ENCODE data around the gene MYH13.

Gene MYH13

DNA sequence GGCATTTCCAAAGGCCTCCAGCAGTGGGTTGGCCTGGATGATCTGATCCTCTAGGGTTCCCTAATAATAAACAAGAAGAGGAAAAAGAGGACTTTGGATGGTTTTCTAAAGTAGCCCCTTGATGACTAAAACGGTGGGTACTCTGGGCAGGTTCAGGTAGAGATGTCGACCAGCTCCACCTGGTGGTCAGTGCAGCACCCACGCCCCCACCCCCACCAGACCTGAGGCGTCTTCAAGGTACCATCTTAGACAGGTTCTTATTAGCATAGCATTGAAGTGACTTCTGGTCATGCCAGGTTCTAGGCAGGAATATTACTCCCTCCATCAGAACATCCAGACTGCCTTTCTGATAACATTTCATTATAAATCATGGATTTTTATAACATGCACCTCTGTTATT, 15.0 kb downstream of the MYH13 start:
- peak; percentile 56 for DNase-seq (ENCODE audit: low spot score)
- in situ Hi-C loops (cut with MboI; ENCODE audit: low sequenced_read_pairs, unreplicated experiment) = no loop called here
- TF ChIP-seq, protein P1, sequence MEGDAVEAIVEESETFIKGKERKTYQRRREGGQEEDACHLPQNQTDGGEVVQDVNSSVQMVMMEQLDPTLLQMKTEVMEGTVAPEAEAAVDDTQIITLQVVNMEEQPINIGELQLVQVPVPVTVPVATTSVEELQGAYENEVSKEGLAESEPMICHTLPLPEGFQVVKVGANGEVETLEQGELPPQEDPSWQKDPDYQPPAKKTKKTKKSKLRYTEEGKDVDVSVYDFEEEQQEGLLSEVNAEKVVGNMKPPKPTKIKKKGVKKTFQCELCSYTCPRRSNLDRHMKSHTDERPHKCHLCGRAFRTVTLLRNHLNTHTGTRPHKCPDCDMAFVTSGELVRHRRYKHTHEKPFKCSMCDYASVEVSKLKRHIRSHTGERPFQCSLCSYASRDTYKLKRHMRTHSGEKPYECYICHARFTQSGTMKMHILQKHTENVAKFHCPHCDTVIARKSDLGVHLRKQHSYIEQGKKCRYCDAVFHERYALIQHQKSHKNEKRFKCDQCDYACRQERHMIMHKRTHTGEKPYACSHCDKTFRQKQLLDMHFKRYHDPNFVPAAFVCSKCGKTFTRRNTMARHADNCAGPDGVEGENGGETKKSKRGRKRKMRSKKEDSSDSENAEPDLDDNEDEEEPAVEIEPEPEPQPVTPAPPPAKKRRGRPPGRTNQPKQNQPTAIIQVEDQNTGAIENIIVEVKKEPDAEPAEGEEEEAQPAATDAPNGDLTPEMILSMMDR (IDR thresholded peaks at IDR 0.05; ENCODE audit: borderline replicate concordance, control extremely low read depth, extremely low read depth, insufficient read depth, missing control alignments) = peak; percentile 51

DNA sequence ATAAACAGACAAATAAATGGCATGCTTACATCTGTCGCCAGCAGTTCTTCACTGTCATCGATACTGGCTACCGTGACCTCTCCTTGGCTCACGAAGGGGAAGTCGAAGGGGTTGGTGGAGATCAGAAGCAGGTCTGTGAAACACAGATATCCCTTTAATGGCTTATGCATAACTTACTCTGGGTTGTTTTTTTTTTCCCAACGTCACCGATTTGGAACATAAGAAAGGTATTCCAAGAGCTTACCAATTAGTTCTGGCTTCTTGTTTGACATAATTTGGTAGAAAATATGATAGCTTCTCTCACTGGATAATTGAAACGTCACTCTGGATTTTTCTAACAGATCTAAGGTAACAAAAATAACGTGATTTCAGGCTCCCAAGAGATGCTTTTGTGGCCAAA, 18.2 kb downstream of the MYH13 start:
- DNase-seq (ENCODE audit: low spot score) = no peak
- TF ChIP-seq, protein P1 (IDR thresholded peaks at IDR 0.05; ENCODE audit: borderline replicate concordance, control extremely low read depth, extremely low read depth, insufficient read depth, missing control alignments) = no peak
- in situ Hi-C loops (cut with MboI; ENCODE audit: low sequenced_read_pairs, unreplicated experiment) = no loop called here

DNA sequence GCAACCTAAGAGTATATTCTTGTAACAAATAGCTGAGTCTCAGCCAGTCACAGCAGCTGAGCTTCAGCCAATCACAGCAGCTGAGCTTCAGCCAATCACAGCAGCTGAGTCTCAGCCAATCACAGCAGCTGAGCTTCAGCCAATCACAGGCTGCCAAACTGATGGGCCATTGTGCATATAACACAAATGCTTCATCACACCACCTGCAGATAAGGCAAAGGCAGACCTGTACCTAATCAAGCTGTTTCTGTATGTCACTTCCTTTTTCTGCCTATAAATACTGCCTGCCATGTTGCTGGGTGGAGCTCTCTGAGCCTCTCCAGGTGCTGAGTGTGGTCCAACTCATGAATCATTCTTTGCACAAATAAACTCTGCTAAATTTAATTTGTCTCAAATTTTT, 19.9 kb downstream of the MYH13 start:
- DNase-seq (ENCODE audit: low spot score) = no peak
- in situ Hi-C loops (cut with MboI; ENCODE audit: low sequenced_read_pairs, unreplicated experiment) = no loop called here
- TF ChIP-seq, protein P1 (IDR thresholded peaks at IDR 0.05; ENCODE audit: borderline replicate concordance, control extremely low read depth, extremely low read depth, insufficient read depth, missing control alignments) = no peak

DNA sequence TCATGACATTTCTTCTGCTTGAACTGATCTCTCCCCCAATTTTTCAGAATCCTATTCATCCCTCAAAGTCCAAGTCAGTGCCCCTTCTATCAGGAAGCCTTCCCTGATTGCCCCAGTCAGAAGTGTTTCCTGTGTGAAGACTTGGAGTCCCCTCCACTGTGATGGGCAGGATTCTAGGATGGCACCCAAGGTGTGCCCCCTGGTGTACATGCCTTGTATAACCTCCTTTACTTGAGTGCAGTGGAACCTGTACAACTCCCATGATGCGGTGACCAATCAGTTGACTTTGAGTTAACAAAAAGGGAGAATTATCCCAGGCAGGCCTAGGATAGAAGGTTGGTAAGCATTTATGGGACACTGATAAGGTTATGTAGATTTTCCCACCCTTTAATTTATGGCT, 23.4 kb downstream of the MYH13 start:
- no peak for DNase-seq (ENCODE audit: low spot score)
- TF ChIP-seq, protein P1 (IDR thresholded peaks at IDR 0.05; ENCODE audit: borderline replicate concordance, control extremely low read depth, extremely low read depth, insufficient read depth, missing control alignments) = peak; percentile 30
- in situ Hi-C loops (cut with MboI; ENCODE audit: low sequenced_read_pairs, unreplicated experiment) = no loop called here

DNA sequence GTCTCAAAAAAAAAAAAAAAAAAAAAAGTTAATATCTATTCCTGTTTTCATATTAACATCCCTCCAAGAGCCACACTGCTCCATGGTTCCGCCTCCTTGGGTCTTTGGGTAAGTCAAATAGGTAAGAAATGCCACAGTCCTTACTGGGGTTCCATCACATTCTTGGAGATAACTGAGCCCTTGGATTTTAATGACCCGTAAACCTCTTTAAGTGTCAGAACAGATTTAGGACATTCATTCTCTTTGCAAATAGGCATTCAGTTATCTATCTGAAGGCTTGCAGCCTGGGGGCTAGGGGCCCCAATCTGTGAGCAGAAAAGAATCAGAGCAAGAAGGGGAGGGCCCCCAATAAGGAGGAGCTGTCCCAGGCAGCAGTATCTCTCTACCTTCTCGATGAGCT, 28.0 kb downstream of the MYH13 start:
- no peak for DNase-seq (ENCODE audit: low spot score)
- in situ Hi-C loops (cut with MboI; ENCODE audit: low sequenced_read_pairs, unreplicated experiment) = no loop called here
- TF ChIP-seq, protein P1 (IDR thresholded peaks at IDR 0.05; ENCODE audit: borderline replicate concordance, control extremely low read depth, extremely low read depth, insufficient read depth, missing control alignments) = no peak

DNA sequence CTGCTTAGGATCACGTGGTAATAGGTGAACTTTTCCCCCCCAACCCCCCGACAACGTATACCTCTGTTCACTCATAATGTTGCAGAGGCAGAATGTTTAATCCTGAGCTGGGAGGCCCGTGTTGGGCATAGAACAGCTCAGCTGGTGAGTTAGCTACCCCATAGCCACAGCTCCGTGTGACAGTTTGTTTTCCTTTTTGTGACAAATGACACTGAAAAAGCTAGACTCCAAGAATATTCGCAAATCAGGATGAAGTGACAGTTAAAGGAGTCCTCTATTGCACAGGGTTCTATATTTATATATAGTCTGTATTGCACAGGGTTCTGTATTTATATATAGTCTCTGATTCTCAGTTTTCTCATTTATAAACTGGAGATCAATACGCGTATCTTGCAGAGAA, 33.8 kb downstream of the MYH13 start:
- TF ChIP-seq, protein P1 (IDR thresholded peaks at IDR 0.05; ENCODE audit: borderline replicate concordance, control extremely low read depth, extremely low read depth, insufficient read depth, missing control alignments) = no peak
- no peak for DNase-seq (ENCODE audit: low spot score)
- in situ Hi-C loops (cut with MboI; ENCODE audit: low sequenced_read_pairs, unreplicated experiment) = no loop called here

DNA sequence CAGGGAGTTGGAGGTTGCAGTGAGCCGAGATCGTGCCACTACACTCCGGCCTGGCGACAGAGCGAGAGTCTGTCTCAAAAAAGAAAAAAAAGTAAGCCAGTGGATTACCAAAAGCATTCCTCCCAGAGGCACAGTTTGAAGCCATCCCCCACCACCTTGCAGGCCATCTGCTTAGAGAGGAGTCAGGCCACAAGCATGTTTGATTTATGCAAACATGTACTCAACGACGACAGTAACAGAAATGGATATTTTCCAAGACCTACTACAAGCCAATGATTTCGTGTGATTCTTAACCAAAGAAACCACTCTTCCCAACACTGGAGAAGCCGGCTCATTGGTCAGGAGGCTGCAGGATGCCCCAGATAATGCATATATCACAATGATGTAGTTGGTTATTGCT, 34.8 kb downstream of the MYH13 start:
- in situ Hi-C loops (cut with MboI; ENCODE audit: low sequenced_read_pairs, unreplicated experiment) = no loop called here
- TF ChIP-seq, protein P1 (IDR thresholded peaks at IDR 0.05; ENCODE audit: borderline replicate concordance, control extremely low read depth, extremely low read depth, insufficient read depth, missing control alignments) = no peak
- no peak for DNase-seq (ENCODE audit: low spot score)

Data from GM13976 (cell line).